HG03575 (cell line): ENCODE results near the gene VDR.
A peak's percentile ranks its signal among the peaks of the same experiment; 100 is the strongest.

Experiments used
- ATAC-seq: cut with Tn5 transposase; IDR thresholded peaks from one replicate; pipeline ENCODE4 v1.9.1; 2021; ENCODE audit not compliant: unreplicated experiment, insufficient number of reproducible peaks, low FRiP score; ENCODE audit errors: extremely low read depth

The VDR gene

GRCh38 chr12:47878293-47878917 is 26.4 kb downstream of the VDR start:
- ATAC-seq, result no peak

- no peak for ATAC-seq
These were observed 27.7 kb downstream of the VDR start for GRCh38 chr12:47877081-47877480.

GRCh38 chr12:47876440-47876960 is 28.3 kb downstream of the VDR start:
- ATAC-seq, result no peak

- no peak for ATAC-seq
These were observed 28.9 kb downstream of the VDR start for GRCh38 chr12:47875746-47876439.

GRCh38 chr12:47874316-47874715 is 30.5 kb downstream of the VDR start:
- no peak for ATAC-seq

GRCh38 chr12:47870175-47870781 is 34.5 kb downstream of the VDR start:
- no peak for ATAC-seq

- ATAC-seq, result peak; percentile 55
These were observed 36.2 kb downstream of the VDR start for GRCh38 chr12:47868552-47869031.

- no peak for ATAC-seq
These were observed 36.8 kb downstream of the VDR start for GRCh38 chr12:47868041-47868440.

- ATAC-seq, result no peak
These were observed 37.3 kb downstream of the VDR start for GRCh38 chr12:47867495-47867941.

- ATAC-seq, result no peak
These were observed 40.1 kb downstream of the VDR start for GRCh38 chr12:47864646-47865235.

- ATAC-seq, result no peak
These were observed 40.8 kb downstream of the VDR start for GRCh38 chr12:47863985-47864384.

- no peak for ATAC-seq
These were observed 41.3 kb downstream of the VDR start for GRCh38 chr12:47863467-47863866.

GRCh38 chr12:47862881-47863280 is 41.9 kb downstream of the VDR start:
- ATAC-seq, result no peak

- no peak for ATAC-seq
These were observed 42.5 kb downstream of the VDR start for GRCh38 chr12:47862167-47862750.

GRCh38 chr12:47860873-47861272 is 43.9 kb downstream of the VDR start:
- ATAC-seq, result no peak

GRCh38 chr12:47860279-47860841 is 44.4 kb downstream of the VDR start:
- ATAC-seq, result no peak

GRCh38 chr12:47858511-47859266 is 46.1 kb downstream of the VDR start:
- no peak for ATAC-seq
